IMR-90 (cell line): ENCODE data around the gene CLDN9. TPM values are rescaled to one million over a fixed set of nuclear protein-coding genes. Genes with fewer than 3 reads are reported as not detected.

ENCODE experiments used
- ATAC-seq: fragments of 200-7000 bp; cut with Tn5 transposase; 2 replicates; pipeline ENCODE4 v1.9.1; 2020; ENCODE audit warnings: low read depth, mild to moderate bottlenecking, moderate library complexity
- BruUV-seq: library from RNA; stranded (reverse); fragments of 400-500 nt; replicated peaks from 2 replicates; lab custom pipeline; 2021; lab: Mats Ljungman, UMichigan
- CTCF ChIA-PET: fragments of 300-600 bp; formaldehyde crosslinking; extraction: SDS; loops from one replicate; lab custom pipeline; 2021; ENCODE audit warnings: antibody characterized with exemption; lab: Yijun Ruan, JAX
- POLR2A ChIA-PET: fragments of 300-600 bp; sonication (Branson Sonifier 250); formaldehyde crosslinking; loops from one replicate; lab custom pipeline; 2022; ENCODE audit warnings: antibody characterized with exemption; ENCODE audit not compliant: unreplicated experiment; lab: Charles Lee
- DNase-seq: peaks from one replicate; pipeline ENCODE4 v3.0.0; 2013
- H2AFZ ChIP-seq: replicated peaks from 2 replicates; pipeline ENCODE3; 2013; ENCODE audit warnings: low read length, mild to moderate bottlenecking; ENCODE audit not compliant: poor library complexity
- H2AK5ac ChIP-seq: 2 replicates; pipeline ENCODE4 v1.6.1; 2013; ENCODE audit warnings: low read depth, low read length, inconsistent platforms
- H2AK9ac ChIP-seq: replicated peaks from 2 replicates; pipeline ENCODE3; 2013; ENCODE audit warnings: mild to moderate bottlenecking, low read depth, low read length, moderate library complexity; ENCODE audit not compliant: poor library complexity
- H2BK120ac ChIP-seq: 2 replicates; pipeline ENCODE4 v1.6.1; 2013; ENCODE audit warnings: low read depth, low read length, inconsistent platforms
- H2BK15ac ChIP-seq: 3 replicates; pipeline ENCODE4 v1.6.1; 2013; ENCODE audit warnings: low read depth, low read length, inconsistent platforms
- H2BK20ac ChIP-seq: 2 replicates; pipeline ENCODE4 v1.6.1; 2013; ENCODE audit warnings: low read depth, mild to moderate bottlenecking, inconsistent platforms, low read length, moderate library complexity
- H2BK5ac ChIP-seq: 2 replicates; pipeline ENCODE4 v1.6.1; 2013; ENCODE audit warnings: mild to moderate bottlenecking, low read depth, low read length, inconsistent platforms; ENCODE audit not compliant: poor library complexity, severe bottlenecking
- H3K14ac ChIP-seq: replicated peaks from 2 replicates; pipeline ENCODE4 v1.6.1; 2013; ENCODE audit warnings: low read depth, low read length, inconsistent platforms
- H3K18ac ChIP-seq: 2 replicates; pipeline ENCODE4 v1.6.1; 2013; ENCODE audit warnings: low read depth, low read length, control low read depth
- H3K23ac ChIP-seq: 2 replicates; pipeline ENCODE4 v1.6.1; 2013; ENCODE audit warnings: low read depth, low read length, inconsistent platforms
- H3K27ac ChIP-seq: 2 replicates; pipeline ENCODE4 v1.5.1; 2013; ENCODE audit warnings: mild to moderate bottlenecking, control low read depth, low read length; ENCODE audit not compliant: insufficient read depth
- H3K27me3 ChIP-seq: 2 replicates; pipeline ENCODE4 v1.6.1; 2013; ENCODE audit warnings: low read length; ENCODE audit not compliant: control insufficient read depth, insufficient read depth
- H3K36me3 ChIP-seq: 2 replicates; pipeline ENCODE4 v1.6.1; 2013; ENCODE audit warnings: low read length, mixed read lengths; ENCODE audit not compliant: control insufficient read depth, insufficient read depth
- H3K4ac ChIP-seq: 2 replicates; pipeline ENCODE4 v1.6.1; 2013; ENCODE audit warnings: low read depth, low read length, inconsistent platforms
- H3K4me1 ChIP-seq: 2 replicates; pipeline ENCODE4 v1.6.1; 2013; ENCODE audit warnings: low read length, mixed read lengths; ENCODE audit not compliant: control insufficient read depth, insufficient read depth
- H3K4me2 ChIP-seq: 2 replicates; pipeline ENCODE4 v1.6.1; 2013; ENCODE audit warnings: low read depth, mild to moderate bottlenecking, control low read depth, low read length, moderate library complexity
- H3K4me3 ChIP-seq: 2 replicates; pipeline ENCODE4 v1.5.1; 2013; ENCODE audit warnings: low read depth, mild to moderate bottlenecking, control low read depth, low read length, moderate library complexity; ENCODE audit not compliant: insufficient read depth
- H3K56ac ChIP-seq: 2 replicates; pipeline ENCODE4 v1.6.1; 2013; ENCODE audit warnings: low read length, inconsistent platforms; ENCODE audit not compliant: insufficient read depth; ENCODE audit errors: extremely low read depth
- H3K79me1 ChIP-seq, 2 experiments: 2 replicates each; pipeline ENCODE4 v1.6.1; 2013; ENCODE audit warnings: low read length in 2 of 2, inconsistent platforms in 1 of 2, low read depth in 1 of 2
- H3K9ac ChIP-seq: 2 replicates; pipeline ENCODE4 v1.6.1; 2013; ENCODE audit warnings: low read depth, low read length, control low read depth
- H3K9me1 ChIP-seq: 2 replicates; pipeline ENCODE4 v1.6.1; 2013; ENCODE audit warnings: low read length, inconsistent platforms; ENCODE audit not compliant: insufficient read depth
- H3K9me3 ChIP-seq: 2 replicates; pipeline ENCODE4 v1.6.1; 2013; ENCODE audit warnings: low read length; ENCODE audit not compliant: control insufficient read depth, insufficient read depth
- H4K20me1 ChIP-seq: 2 replicates; pipeline ENCODE4 v1.6.1; 2013; ENCODE audit warnings: low read length, inconsistent platforms; ENCODE audit not compliant: insufficient read depth
- H4K5ac ChIP-seq: 2 replicates; pipeline ENCODE4 v1.6.1; 2013; ENCODE audit warnings: mild to moderate bottlenecking, low read depth, low read length, control low read depth
- H4K8ac ChIP-seq, 2 experiments: 2 replicates each; pipeline ENCODE4 v1.6.1; 2013; ENCODE audit warnings: low read depth in 2 of 2, low read length in 2 of 2, control low read depth in 1 of 2, inconsistent platforms in 1 of 2
- H4K91ac ChIP-seq: 2 replicates; pipeline ENCODE4 v1.6.1; 2013; ENCODE audit warnings: low read depth, low read length, inconsistent platforms; ENCODE audit not compliant: insufficient read depth
- MAFK ChIP-seq: IDR thresholded peaks from 2 replicates; pipeline ENCODE4 v1.6.1; 2012; ENCODE audit warnings: low read depth, low read length, improper control_type of control experiment
- MAZ ChIP-seq: IDR thresholded peaks from 2 replicates; pipeline ENCODE4 v1.6.1; 2012; ENCODE audit warnings: low read depth, mild to moderate bottlenecking, low read length, improper control_type of control experiment, moderate library complexity, borderline replicate concordance
- MXI1 ChIP-seq: IDR thresholded peaks from 2 replicates; pipeline ENCODE4 v1.6.1; 2012; ENCODE audit warnings: low read depth, mild to moderate bottlenecking, low read length, moderate library complexity, borderline replicate concordance
- WGBS, 2 experiments: methylation state at CpG; one replicate each; pipeline versions ENCODE4 v1.1.5 to v1.1.7; 2013; ENCODE audit warnings: missing lambda C conversion rate in 2 of 2; ENCODE audit not compliant: insufficient read length in 1 of 2; ENCODE audit errors: extremely low coverage in 2 of 2; 5-methylcytosine and 5-hydroxymethylcytosine counted together
- dilution Hi-C: fragments of 300-500 bp; cut with HindIII; formaldehyde crosslinking; loops from one replicate; pipeline ENCODE4 v1.14.3; 2018; ENCODE audit warnings: low sequenced_read_pairs; ENCODE audit not compliant: unreplicated experiment
- in situ Hi-C: fragments of 300-500 bp; cut with MboI; formaldehyde crosslinking; loops from 3 replicates; pipeline ENCODE4 v1.14.3; 2019; ENCODE audit warnings: low sequenced_read_pairs, inconsistent platforms, mixed read lengths
- intact Hi-C: fragments of 100-400 bp; cut with micrococcal nuclease; formaldehyde crosslinking; loops from 2 replicates; pipeline ENCODE4 v1.10.0; 2022
- polyA plus RNA-seq, 3 experiments: library from polyadenylated mRNA; depleted of rRNA; stranded (reverse); fragments of >200 nt; gene quantifications; 2 replicates each; pipeline ENCODE4 v1.2.3, GENCODE V29; 2012; ENCODE audit warnings: low replicate concordance in 1 of 3
- total RNA-seq: library from RNA; depleted of rRNA; stranded (reverse); fragments of >200 nt; gene quantifications from 2 replicates; pipeline ENCODE4 v1.2.3, GENCODE V29; 2012
- TF ChIP-seq, protein P1 (sequence below): fragments of 150-350 bp; IDR thresholded peaks from 2 replicates; pipeline ENCODE4 v1.6.1; 2017; ENCODE audit warnings: mild to moderate bottlenecking, antibody characterized with exemption, low read length, low read depth
- TF ChIP-seq, protein P2 (sequence below): fragments of 150-350 bp; IDR thresholded peaks from 2 replicates; pipeline ENCODE4 v1.6.1; 2016; ENCODE audit warnings: low read depth, mild to moderate bottlenecking, low read length, moderate library complexity, borderline replicate concordance

The CLDN9 gene
- total and polyA plus RNA-seq, 2 of the 4 experiments (the other 2 are of a cell fraction): 0.05 TPM; not detected in 1

DNA sequence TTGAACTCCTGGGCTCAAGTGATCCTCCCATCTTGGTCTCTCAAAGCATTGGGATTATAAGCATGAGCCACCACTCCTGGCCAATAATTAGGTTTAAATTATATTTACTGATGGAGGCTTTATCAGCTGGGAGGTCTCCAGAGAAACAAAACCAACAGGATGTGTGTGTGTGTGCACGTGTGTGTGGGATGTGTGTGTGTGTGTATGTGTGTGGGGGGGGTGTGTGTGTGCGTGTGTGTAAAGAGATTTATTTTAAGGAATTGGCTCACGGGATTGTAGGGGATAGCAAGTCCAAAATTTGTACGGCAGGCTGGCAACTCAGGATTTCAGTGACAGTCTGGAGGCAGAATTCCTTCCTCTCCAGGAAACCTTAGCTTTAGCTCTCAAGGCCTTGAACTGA is 38.3 kb downstream of the CLDN9 start:
- DNase-seq (no peak), ATAC-seq (no peak)
- Histone ChIP-seq H2AK5ac (no peak overlapping the region), H3K27ac (no peak overlapping the region), H4K20me1 (no peaks in the 10 kb centered on the region), H2BK5ac (no peak overlapping the region), H3K27me3 (peaks cover 44% of the 10 kb centered on the region), H3K36me3 (no peaks in the 10 kb centered on the region), H3K9me3 (no peaks in the 10 kb centered on the region), H3K9ac (no peak overlapping the region), H4K91ac (no peak overlapping the region), H3K18ac (no peak overlapping the region), H3K4ac (no peak overlapping the region), H3K23ac (no peak overlapping the region), H3K4me3 (no peak overlapping the region), H2BK15ac (no peak overlapping the region), H2AK9ac (no peak overlapping the region), H3K9me1 (peaks cover 3% of the 10 kb centered on the region; the same call in 1 of the 2 replicates), H3K14ac (no peak overlapping the region), H3K56ac (no peak overlapping the region), H2BK20ac (no peak overlapping the region), H3K4me1 (no peaks in the 10 kb centered on the region; the same call in 1 of the 2 replicates), H3K79me1 (no peaks in the 10 kb centered on the region), H2BK120ac (no peak overlapping the region), H4K5ac (no peak overlapping the region), H3K4me2 (no peak overlapping the region), H2AFZ (no peak overlapping the region), H4K8ac (no peak overlapping the region)
- dilution Hi-C loops: no loop called here
- TF ChIP-seq, protein P1, sequence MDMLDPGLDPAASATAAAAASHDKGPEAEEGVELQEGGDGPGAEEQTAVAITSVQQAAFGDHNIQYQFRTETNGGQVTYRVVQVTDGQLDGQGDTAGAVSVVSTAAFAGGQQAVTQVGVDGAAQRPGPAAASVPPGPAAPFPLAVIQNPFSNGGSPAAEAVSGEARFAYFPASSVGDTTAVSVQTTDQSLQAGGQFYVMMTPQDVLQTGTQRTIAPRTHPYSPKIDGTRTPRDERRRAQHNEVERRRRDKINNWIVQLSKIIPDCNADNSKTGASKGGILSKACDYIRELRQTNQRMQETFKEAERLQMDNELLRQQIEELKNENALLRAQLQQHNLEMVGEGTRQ: no peak
- TF ChIP-seq MAFK (no peak), MAZ (no peak), MXI1 (no peak)
- TF ChIP-seq, protein P2, sequence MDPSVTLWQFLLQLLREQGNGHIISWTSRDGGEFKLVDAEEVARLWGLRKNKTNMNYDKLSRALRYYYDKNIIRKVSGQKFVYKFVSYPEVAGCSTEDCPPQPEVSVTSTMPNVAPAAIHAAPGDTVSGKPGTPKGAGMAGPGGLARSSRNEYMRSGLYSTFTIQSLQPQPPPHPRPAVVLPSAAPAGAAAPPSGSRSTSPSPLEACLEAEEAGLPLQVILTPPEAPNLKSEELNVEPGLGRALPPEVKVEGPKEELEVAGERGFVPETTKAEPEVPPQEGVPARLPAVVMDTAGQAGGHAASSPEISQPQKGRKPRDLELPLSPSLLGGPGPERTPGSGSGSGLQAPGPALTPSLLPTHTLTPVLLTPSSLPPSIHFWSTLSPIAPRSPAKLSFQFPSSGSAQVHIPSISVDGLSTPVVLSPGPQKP: no peak
- ChIA-PET POLR2A (no interaction called here), CTCF (no interaction called here)
- in situ Hi-C loops: no loop called here
- 78% methylated on average over 1 of the region's 4 CpGs; no CpG with 5 or more reads in 1 of the 2 experiments for WGBS, 2 experiments
- intact Hi-C loops: no loop called here
- BruUV-seq: no TSS peak
